NCI-H2196 treated with DMSO at 0.1 percent for 48 hours (cell line): ENCODE data around the gene POMT1.
"Not testable (repeated sequence)": the region's sequence is repeated elsewhere in the genome, so short reads cannot be mapped to it uniquely, and the experiment has no call there.

ENCODE experiments used
- DNase-seq: peaks from one replicate; lab custom pipeline; 2025; ENCODE audit not compliant: unreplicated experiment; lab: John Stamatoyannopoulos, UW

POMT1 gene

DNA sequence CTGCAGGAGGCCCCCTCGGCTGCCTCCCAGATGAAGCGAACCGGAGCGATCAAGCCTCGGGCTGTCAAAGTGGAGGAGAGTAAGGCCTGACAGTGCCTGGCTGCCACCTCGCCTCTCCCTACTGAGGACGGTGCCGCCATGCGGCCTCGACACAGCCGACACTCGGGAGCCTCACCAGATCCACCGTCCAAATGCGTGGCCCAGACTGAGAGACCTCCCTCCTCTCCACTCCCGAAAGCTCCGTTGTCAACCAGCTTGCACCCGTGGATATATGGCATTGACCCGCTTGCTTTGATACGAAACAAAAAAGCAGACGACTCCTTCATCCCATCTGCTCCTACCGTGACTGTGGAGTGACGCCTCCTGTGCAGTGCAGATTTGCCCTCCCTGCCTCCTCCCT lies 6.9 kb upstream of the POMT1 start:
- DNase-seq: no peak

DNA sequence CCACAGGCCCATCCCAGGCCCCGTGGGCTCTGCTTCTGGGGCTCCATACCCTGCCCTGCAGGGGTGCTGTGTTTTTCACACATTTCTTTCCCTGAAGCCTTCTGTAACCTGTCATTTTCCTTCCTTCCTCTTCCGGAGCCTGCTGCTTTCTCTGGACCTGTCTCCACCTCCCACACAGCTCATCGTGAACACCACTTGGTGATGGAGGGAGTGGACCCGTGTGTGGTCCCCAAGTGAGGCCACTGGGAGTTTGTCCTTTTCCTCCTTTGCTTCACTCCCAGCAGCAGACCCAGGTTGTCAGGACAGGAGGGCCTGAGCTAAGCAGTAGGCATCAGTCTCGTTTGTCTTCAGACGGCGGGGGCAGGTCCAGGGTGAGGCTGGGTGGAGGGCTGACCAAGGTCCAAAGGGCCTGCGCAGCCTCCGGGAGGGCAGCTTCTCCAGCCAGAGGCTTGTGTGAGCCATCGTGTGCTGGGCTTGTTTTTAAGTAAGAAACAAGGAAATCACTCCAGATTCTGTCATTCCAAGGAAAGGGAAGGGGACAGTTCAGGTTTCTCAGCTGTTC lies 5.8 kb upstream of the POMT1 start:
- DNase-seq: no peak

DNA sequence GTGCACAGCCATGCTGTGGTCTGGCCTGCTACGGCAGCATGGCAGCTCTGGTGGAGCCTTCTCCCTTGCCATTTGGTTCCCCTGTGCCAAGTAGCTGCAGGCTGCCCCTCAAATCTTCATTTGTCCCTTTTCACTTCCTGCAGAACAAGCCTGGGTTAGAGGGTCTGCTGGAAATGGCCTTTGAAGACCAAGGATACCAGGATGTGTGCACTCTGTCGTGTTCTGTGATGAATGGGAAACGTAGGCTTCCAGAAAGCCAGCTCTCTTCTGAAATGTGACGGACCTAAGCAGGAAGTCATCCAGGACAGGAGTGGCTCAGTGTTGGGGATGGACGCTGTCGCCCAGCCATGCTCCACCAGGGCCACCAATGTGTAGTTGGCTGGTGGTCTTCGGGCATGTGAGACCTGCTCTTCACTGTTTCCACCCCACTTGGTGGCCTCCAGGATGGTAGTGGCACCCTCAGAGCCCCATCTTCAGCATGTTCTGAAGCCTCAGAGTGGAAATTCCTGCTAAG lies 3.4 kb upstream of the POMT1 start:
- DNase-seq: no peak

DNA sequence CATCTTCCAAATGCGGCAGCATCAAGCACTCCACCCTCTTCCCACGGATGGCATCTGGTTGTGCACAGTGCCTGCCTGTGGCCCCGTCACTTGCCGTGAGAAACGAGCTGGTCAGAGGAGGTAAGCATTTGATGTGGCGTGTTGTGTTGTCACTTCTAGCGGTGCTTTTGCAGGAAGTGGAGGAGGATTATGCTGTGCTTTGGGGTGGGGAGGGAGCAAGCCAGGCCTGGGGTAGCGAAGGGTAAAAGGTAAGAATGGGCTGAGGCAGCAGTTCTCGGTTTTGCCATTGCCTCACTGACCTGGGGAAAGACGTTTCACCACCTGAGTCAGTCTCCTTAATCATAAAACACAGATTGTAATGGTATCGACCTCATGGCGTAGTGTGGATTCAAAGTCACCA lies 2.3 kb upstream of the POMT1 start:
- DNase-seq: no peak

DNA sequence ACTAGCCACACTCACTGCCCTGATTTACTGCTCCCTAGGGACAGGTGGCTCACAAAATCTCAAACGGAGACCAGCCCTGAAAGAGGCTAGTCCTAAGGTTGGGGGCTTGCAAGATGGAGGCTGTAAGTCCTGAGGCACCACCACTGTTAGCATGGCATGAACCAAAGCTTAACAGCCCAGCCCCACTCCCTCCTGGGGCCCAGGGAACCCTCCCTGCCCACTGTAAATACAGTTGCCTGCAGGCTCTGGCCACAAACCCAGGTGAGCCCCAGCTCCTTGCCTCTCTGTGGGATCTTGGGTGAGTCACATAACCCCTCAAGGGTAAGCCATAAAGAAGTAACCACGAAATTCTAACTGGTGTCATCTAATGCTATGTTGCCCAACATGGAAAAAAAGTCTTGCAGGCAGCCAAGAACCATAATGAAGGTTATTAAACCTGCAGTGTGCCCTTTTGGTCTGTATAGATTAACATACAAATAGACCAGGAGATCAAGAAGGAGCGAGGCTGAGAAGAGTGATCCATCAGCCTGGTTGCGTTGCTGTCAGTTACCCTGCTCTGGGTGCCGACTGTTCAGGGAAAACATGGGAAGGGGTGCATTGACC lies 1.7 kb upstream of the POMT1 start:
- no peak for DNase-seq

DNA sequence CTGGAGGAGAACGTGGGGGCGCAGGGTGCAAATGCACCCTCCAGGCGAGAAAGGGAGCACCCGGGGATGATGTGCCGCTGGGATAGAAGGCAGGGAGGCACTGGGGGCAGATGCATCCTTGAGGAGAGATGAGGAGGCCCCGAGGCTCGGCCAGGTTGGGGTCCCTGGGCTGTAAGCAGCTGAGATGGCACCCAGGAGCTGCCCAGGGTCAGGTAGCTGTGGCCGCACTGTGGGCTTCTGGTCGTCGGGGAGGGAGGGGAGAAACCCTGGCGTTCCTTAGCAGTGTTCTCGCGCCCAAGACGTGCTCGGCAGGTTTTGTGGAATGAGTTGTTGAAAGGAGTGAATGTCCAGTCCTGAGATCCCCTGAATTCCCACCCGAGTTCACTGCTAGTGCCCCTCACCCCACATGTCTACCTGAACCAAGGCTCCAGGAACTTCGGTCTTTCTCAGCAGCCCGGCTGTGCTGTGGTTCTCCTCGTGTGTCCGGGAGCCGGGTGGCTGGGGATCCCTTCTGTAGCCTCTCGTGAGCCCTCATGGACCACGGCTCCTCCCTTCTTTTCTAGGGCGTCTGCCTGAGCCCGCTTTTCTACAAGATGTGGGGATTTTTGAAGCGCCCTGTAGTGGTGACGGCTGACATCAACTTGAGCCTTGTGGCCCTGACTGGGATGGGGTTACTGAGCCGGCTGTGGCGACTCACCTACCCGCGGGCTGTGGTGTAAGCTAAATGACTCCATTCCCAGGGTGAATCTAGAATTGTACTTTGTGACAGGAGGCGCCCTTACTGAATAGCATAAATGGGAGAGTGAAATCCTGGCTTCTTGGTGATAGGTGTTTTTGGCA lies 1.1 kb downstream of the POMT1 start:
- DNase-seq: no peak

DNA sequence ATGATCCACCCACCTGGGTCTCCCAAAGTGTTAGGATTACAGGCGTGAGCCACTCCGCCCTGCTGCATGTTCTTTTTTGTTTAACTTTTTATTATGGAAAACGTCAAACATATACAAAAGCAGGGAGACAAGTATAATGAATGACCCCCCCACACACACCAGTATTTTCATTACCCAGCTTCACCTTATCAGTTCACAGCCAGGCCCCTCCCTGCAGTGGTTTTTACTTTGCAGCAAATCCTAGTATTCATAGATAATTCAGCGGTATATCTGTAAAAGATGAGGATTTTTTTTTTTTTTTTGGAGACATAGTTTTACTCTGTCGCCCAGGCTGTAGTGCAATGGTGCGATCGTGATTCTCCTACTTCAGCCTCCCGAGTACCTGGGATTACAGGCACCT lies 2.3 kb downstream of the POMT1 start:
- DNase-seq: no peak

DNA sequence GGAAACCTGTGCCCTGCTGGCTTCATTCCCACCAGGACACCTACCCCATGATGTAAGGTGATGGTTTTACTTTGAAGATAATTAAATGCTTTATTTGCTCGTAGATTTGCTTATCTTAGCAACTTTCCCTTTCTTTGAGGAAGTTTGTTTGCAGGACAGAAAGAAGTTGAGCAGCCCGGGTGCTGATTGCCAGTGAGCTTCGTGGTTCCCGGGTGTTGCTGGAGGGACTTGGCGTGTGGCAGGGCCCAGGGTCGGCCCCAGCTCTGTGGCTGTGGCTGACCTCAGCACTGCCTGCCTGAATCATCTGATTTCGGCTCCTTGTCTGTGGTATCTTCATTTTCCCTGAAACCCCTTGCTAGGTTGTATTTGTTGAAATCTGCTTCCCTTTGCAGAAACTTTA lies 8.7 kb downstream of the POMT1 start:
- no peak for DNase-seq

DNA sequence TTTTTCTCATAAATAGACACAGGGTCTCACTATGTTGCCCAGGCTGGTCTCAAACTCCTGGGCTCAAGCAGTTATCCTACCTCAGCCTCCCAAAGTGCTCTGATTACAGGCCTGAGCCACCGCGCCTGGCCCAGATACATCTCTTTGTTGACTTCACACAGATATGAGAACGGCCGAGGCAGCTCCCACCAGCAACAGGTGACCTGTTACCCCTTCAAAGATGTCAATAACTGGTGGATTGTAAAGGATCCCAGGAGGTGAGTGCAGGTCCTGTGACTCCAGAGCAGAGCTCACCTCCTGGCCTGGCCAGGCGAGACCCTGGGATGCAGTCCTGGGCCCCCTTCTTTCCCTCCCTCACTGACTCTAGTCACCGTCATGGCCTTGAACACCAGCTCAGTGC lies 9.2 kb downstream of the POMT1 start:
- DNase-seq: no peak

DNA sequence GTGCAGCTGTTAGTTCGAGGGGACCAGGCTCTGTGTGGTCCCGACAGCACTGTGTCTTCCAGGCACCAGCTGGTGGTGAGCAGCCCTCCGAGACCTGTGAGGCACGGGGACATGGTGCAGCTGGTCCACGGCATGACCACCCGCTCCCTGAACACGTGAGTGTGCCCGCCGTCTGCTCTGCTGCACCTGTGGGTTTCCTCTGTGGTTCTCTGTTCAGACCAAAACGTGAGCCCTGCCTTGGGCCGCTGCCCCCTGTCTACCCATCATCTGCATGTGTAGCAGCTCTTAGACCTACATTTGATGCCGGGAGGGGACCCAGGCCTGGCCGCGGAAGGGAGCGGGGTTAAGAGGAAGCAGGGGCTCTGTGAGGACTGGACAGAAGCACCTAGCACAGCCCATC lies 10.5 kb downstream of the POMT1 start:
- DNase-seq: no peak

DNA sequence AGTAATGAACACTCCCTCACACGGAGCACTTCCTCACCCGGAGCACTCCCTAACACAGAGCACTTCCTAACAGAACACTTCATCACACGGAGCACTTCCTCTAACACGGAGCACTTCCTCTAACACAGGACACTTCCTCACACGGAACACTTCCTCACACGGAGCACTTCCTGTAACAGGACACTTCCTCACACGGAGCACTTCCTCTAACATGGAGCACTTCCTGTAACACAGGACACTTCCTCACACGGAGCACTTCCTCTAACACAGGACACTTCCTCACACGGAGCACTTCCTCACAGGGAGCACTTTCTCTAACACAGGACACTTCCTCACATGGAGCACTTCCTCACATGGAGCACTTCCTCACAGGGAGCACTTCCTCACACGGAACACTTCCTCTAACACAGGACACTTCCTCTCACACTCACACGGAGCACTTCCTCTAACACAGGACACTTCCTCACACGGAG lies 12.9 kb downstream of the POMT1 start:
- not testable (repeated sequence) for DNase-seq

DNA sequence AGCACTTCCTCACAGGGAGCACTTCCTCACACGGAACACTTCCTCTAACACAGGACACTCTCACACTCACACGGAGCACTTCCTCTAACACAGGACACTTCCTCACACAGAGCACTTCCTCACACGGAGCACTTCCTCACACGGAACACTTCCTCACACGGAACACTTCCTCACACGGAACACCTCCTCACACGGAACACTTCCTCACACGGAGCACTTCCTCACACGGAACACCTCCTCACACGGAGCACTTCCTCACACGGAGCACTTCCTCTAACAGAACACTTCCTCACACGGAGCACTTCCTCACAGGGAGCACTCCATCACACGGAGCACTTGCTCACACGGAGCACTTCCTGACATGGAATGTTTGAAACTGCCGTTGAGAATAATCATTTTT lies 13.4 kb downstream of the POMT1 start:
- no peak for DNase-seq

DNA sequence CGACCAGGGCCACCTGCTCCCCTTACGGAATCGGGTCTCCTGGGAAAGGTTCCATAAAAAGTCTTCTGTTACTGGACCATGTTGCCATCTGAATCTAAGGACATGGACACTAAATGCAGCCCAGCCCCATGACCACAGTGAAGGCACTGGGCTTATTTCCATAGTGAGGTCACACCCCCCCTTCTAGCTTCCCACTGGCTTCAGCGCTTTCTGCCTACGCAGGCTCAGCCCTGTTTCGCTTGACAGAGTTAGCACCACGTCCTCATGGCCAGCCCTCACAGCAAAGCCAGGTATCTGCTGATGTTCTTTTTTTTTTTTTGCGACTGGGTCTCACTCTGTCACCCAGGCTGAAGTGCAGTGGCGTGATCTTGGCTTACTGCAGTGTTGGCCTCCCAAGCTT lies 14.2 kb downstream of the POMT1 start:
- DNase-seq: no peak

DNA sequence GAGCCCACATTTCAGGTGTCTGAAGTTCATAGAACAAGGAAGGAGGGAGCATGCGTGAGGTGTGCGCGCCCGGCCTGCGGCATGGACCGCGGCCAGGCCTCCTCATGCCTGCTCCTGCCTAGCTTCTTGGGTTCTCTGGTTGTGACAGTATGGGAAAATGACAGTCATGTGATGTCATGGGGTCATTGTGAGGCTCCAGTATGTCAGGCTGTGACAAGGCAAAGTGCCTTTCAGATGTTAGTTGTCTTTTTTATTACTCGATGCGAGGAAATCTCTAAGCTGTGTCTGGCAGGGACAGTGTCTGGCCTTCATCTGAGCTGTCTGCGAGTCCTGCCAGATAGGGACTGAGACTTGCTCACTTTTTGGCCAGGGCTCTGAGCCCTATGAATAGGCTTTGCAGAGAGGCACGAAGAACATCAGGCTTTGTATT lies 15.1 kb downstream of the POMT1 start:
- no peak for DNase-seq

DNA sequence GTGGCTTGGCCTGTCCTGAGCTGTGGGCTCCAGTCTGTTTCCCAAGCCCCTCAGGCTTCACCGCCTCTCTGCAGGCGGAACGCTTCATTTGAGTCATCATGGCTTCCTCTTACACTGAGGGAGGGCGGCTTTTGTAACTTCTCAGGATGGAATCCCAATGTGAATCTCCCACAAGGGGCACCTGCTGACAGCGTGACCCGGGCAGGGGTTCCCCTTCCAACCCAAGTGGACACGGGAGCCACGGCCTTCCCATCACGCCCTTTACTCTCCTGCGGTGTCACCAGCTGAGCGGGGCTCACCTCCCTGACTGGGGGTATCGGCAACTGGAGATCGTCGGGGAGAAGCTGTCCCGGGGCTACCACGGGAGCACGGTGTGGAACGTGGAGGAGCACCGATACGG lies 15.8 kb downstream of the POMT1 start:
- DNase-seq: no peak

DNA sequence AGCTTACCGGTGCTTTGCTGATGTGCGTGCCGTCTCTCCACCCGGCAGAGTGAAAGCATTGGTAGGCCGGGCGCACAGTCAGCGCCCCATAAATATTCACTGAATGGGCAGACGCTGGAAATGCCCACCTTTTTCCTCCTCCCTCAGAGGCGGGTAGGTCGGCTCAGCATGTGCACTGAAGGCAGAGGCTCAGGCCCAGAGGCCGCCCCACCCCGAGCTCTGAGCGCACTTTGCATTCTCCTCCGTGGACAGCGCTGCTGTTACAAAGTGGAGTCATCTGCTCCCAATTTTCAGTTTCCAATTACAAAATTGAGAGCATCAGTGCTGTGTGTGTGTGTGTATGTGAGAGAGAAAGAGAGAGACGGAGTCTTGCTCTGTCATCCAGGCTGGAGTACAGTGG lies 17.8 kb downstream of the POMT1 start:
- DNase-seq: no peak

DNA sequence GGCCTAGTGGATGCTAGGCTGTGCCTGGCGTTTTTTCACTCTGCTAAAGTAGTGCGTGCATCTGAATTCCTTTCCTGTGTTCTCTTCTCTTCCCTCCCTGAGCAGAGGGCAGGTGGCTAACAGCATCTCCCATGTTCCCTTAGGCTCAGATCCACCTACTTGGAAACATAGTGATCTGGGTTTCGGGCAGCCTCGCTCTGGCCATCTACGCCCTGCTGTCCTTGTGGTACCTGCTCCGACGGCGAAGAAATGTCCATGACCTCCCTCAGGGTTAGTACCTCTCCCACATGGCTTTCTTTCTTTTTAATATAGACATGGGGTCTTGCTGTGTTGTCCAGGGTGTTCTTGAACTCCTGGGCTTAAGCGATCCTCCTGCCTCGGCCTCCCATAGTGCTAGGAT lies 18.5 kb downstream of the POMT1 start:
- DNase-seq: no peak

DNA sequence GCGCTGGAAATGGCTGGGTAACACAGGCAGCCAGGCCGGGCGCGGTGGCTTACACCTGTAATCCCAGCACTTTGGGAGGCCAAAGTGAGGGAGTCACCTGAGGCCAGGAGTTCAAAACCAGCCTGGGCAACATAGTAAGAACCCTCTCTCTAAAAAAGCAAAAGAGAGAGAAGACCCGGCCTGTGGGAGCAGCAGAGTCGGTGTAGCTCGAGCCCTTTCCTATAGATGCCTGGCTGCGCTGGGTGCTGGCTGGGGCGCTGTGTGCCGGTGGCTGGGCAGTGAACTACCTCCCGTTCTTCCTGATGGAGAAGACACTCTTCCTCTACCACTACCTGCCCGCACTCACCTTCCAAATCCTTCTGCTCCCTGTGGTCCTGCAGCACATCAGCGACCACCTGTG lies 19.1 kb downstream of the POMT1 start:
- DNase-seq: no peak

DNA sequence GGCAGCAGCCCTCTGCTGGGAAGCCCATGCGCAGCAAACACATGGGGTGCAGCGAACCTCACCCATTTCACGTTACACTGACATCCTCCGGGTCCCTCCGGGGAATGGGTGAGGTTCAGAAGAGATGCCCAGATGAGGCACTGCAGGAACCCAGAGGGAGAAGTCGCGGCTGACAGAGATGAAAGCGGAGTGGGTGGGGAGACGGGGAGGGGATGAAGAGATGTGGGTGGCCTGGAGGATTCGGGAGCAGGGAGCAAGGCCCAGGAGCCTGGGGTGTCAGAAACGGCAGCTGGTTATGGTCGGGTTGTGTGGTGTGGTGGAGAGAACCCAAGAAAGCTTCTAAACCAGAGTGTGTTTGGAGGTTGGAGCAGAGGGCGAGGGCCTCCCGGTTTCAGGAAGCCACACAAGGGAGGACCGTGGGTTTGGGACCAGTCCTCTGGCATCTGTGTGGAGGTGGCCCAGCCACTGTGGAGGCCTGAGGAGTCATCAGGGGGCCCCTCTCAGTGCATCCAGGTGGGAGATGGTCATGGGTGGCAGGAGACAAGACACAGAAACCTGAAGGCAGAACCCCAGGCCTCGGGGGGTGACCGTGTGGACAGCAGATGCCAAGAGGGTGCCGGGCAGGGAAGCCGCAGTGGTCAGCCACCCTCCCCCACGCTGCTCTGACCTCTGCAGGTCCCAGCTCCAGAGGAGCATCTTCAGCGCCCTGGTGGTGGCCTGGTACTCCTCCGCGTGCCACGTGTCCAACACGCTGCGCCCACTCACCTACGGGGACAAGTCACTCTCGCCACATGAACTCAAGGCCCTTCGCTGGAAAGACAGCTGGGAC lies 19.8 kb downstream of the POMT1 start:
- no peak for DNase-seq

DNA sequence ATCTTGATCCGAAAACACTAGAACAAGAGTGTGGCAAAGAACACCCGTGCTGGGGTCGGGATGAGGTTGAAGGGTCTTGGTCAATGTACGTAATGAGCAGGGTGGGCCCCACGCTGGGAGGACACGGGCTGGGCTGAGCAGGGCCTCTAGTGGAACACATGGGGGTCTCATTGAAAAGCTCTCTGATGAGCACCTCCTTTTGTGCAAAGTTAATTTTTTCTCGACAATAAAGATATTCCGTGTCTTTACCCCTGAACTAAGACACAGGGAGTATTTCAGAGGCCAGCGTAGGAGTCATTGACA lies 20.3 kb downstream of the POMT1 start:
- DNase-seq: no peak
